HL-60 (cell line): ENCODE measurements around the gene GCSH.

Source experiments
- DNase-seq, 2 experiments: peaks; one replicate each; pipeline ENCODE4 v3.0.0-alpha.2; 2010 to 2020; ENCODE audit warnings: low read depth in 1 of 2, low spot score in 1 of 2
- H3K27ac ChIP-seq: fragments of 250-450 bp; sonication (Bioruptor Pico); replicated peaks from 2 replicates; pipeline ENCODE4 v1.5.1; 2020; ENCODE audit warnings: mild to moderate bottlenecking, moderate library complexity
- H3K27me3 ChIP-seq: fragments of 250-450 bp; sonication (Bioruptor Pico); 2 replicates; pipeline ENCODE4 v1.5.1; 2021; ENCODE audit warnings: mild to moderate bottlenecking, moderate library complexity; ENCODE audit not compliant: insufficient read depth, poor library complexity, severe bottlenecking
- H3K4me3 ChIP-seq: replicated peaks from 2 replicates; pipeline ENCODE4 v1.5.1; 2011; ENCODE audit warnings: mild to moderate bottlenecking, control low read depth, low read length; ENCODE audit not compliant: insufficient read depth
- GABPA ChIP-seq: IDR thresholded peaks from 2 replicates; pipeline ENCODE4 v1.6.1; 2012; ENCODE audit warnings: low read depth
- POLR2AphosphoS5 ChIP-seq: IDR thresholded peaks from 2 replicates; pipeline ENCODE4 v1.6.1; 2012; ENCODE audit warnings: low read depth
- SPI1 ChIP-seq: IDR thresholded peaks from 2 replicates; pipeline ENCODE4 v1.6.1; 2012; ENCODE audit warnings: low read depth, mild to moderate bottlenecking, borderline replicate concordance
- long read RNA-seq: library from polyadenylated mRNA; unstranded; transcript quantifications from one replicate; pipeline ENCODE4 v2.0.0, GENCODE V29; 2020
- TF ChIP-seq, protein P1 (sequence below): IDR thresholded peaks from 2 replicates; pipeline ENCODE4 v1.6.1; 2012; ENCODE audit warnings: low read depth; ENCODE audit not compliant: insufficient replicate concordance
- TF ChIP-seq, protein P2 (sequence below): IDR thresholded peaks from one replicate; pipeline ENCODE4 v1.5.1; 2011; ENCODE audit warnings: low read length, control low read depth, inconsistent platforms; ENCODE audit not compliant: insufficient read depth

The GCSH gene
- long read RNA-seq, transcript GCSH-202 (3 exons, 403 nt), result minor isoform, 8 of 154 reads
- long read RNA-seq, transcript GCSH-201 (5 exons, 1,597 nt), result major isoform, 123 of 154 reads
- long read RNA-seq, partial matches to known transcripts, result 0 of 154 reads
- long read RNA-seq, other reads (novel, unspliced or antisense), result 19 of 154 reads

DNA sequence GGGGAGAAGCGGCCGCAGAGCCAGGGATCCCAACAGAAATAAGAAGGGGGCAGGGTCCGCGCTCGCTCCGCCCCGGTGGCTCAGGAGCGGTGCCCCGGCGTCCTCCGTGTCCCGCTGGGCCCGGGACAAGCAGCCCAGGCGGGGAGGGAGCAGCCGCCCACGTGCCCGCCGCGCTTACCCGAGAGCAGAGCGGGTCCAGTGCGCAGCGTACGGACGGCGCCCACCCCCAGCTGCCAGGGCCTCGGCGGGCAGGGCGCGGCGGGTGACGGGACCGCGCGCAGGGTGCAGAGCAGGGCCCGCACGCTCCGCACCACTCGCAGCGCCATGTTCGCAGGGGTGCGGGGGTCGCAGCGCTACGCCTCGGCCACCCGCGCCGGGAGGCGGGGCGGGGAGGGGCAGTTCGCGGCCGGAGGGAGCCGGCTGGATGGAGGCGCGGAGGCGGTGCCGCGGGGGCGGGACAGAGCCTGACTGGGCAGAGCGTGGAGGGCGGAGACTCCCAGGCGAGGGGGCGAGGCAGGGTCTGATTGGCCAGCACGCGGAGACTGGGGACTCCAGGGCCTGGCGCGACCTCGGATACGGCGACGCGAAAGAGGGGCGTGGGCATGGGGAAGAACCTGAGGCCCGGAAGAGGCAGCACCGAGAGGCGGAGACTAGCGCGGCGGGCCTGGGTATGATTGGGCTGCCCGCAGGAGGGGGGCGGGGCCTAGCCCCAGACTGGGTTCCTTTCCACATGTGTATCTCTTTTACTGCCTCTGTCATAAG is at the start of gene GCSH:
GCSH (minus strand) TSS at position 443 of the 762 bp plus-strand sequence; CDS start at position 326, 117 bp downstream.
- peak; percentile 98 to 99 for DNase-seq
- no peak for TF ChIP-seq POLR2AphosphoS5
- TF ChIP-seq, protein P1, sequence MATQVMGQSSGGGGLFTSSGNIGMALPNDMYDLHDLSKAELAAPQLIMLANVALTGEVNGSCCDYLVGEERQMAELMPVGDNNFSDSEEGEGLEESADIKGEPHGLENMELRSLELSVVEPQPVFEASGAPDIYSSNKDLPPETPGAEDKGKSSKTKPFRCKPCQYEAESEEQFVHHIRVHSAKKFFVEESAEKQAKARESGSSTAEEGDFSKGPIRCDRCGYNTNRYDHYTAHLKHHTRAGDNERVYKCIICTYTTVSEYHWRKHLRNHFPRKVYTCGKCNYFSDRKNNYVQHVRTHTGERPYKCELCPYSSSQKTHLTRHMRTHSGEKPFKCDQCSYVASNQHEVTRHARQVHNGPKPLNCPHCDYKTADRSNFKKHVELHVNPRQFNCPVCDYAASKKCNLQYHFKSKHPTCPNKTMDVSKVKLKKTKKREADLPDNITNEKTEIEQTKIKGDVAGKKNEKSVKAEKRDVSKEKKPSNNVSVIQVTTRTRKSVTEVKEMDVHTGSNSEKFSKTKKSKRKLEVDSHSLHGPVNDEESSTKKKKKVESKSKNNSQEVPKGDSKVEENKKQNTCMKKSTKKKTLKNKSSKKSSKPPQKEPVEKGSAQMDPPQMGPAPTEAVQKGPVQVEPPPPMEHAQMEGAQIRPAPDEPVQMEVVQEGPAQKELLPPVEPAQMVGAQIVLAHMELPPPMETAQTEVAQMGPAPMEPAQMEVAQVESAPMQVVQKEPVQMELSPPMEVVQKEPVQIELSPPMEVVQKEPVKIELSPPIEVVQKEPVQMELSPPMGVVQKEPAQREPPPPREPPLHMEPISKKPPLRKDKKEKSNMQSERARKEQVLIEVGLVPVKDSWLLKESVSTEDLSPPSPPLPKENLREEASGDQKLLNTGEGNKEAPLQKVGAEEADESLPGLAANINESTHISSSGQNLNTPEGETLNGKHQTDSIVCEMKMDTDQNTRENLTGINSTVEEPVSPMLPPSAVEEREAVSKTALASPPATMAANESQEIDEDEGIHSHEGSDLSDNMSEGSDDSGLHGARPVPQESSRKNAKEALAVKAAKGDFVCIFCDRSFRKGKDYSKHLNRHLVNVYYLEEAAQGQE, result no peak
- 0 out of 2 replicates have a peak, but pooled peaks have one; percentile 2 for TF ChIP-seq SPI1
- 0 out of 2 replicates have a peak, but pooled peaks have one; percentile 22 for TF ChIP-seq GABPA
- TF ChIP-seq, protein P2, sequence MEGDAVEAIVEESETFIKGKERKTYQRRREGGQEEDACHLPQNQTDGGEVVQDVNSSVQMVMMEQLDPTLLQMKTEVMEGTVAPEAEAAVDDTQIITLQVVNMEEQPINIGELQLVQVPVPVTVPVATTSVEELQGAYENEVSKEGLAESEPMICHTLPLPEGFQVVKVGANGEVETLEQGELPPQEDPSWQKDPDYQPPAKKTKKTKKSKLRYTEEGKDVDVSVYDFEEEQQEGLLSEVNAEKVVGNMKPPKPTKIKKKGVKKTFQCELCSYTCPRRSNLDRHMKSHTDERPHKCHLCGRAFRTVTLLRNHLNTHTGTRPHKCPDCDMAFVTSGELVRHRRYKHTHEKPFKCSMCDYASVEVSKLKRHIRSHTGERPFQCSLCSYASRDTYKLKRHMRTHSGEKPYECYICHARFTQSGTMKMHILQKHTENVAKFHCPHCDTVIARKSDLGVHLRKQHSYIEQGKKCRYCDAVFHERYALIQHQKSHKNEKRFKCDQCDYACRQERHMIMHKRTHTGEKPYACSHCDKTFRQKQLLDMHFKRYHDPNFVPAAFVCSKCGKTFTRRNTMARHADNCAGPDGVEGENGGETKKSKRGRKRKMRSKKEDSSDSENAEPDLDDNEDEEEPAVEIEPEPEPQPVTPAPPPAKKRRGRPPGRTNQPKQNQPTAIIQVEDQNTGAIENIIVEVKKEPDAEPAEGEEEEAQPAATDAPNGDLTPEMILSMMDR, result no peak
- H3K4me3 ChIP-seq, result peak within 1 kb of the TSS; percentile 69
- H3K27ac ChIP-seq, result peak within 1 kb of the TSS; percentile 88
- H3K27me3 ChIP-seq, result no peaks in the 10 kb centered on the region

DNA sequence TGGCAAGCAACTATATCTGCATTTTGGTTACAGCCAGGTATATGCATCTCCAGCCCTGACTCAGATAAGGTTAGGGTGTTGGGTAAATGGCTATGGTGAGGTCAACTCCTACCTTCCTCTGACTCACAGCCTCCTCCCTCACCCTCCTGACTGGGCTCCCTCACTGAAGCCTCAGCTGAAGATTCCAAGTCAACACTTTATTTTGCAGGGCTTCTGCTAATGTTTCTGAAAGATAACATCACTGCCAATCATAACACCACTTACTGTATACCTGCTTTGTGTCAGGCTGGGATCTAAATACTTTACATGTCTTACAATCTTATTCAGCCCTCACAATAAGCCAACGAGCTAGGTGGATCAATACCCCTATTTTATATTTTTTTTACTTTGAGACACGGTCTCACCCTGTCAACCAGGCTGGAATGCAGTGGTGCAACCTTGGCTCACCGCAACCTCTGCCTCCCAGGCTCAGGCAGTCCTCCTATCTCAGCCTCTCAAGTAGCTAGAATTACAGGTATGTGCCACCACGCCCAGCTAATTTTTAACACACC is 47.8 kb upstream of the GCSH start:
- H3K4me3 ChIP-seq, result no peak overlapping the region
- TF ChIP-seq GABPA, result no peak
- TF ChIP-seq, protein P1, result no peak
- TF ChIP-seq, protein P2, result no peak
- TF ChIP-seq POLR2AphosphoS5, result no peak
- TF ChIP-seq SPI1, result no peak
- H3K27me3 ChIP-seq, result no peaks in the 10 kb centered on the region
- DNase-seq, result no peak
- H3K27ac ChIP-seq, result no peak overlapping the region

DNA sequence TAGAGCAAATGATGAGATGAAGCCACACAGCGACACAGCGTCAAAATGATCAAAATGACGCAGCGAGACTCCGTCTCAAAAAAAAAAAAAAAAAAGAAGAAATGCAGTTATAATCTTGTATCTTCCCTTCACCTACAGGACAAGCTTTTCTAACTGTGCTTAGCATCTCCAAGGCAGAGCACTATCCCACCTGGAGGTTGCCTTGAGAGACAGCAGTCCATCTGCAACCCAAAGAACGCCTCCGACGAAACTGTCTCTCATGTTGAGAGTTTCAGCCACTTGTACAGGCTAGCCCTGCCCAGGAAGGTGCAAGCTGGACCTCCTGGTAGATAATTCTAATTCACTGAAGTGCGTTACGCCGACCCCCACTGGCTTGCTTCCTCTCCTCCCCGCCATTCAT is 46.7 kb upstream of the GCSH start:
- H3K27me3 ChIP-seq, result no peaks in the 10 kb centered on the region
- H3K27ac ChIP-seq, result no peak overlapping the region
- TF ChIP-seq POLR2AphosphoS5 (no peak), GABPA (no peak), SPI1 (no peak)
- TF ChIP-seq, protein P2, result no peak
- TF ChIP-seq, protein P1, result no peak
- no peak overlapping the region for H3K4me3 ChIP-seq
- DNase-seq, result no peak
